NB4 (cell line): Measurements from ENCODE around the gene TMEM42.
A peak's percentile ranks its signal among the peaks of the same experiment; 100 is the strongest.

ENCODE experiments used
- DNase-seq: peaks from one replicate; pipeline ENCODE4 v3.0.0; 2010; ENCODE audit warnings: low read depth
- H3K4me3 ChIP-seq: one replicate; pipeline ENCODE4 v1.5.1; 2011; ENCODE audit warnings: mild to moderate bottlenecking, low read depth, low read length, moderate library complexity
- MYC ChIP-seq: IDR thresholded peaks from 2 replicates; pipeline ENCODE4 v1.6.1; 2011; ENCODE audit warnings: low read depth, low read length
- POLR2A ChIP-seq: IDR thresholded peaks from 2 replicates; pipeline ENCODE4 v1.6.1; 2011; ENCODE audit warnings: mild to moderate bottlenecking; ENCODE audit not compliant: insufficient read length; ENCODE audit errors: extremely low read depth
- TF ChIP-seq, protein P1 (sequence below): IDR thresholded peaks from 2 replicates; pipeline ENCODE4 v1.6.1; 2011; ENCODE audit warnings: low read depth, low read length
- TF ChIP-seq, protein P2 (sequence below): IDR thresholded peaks from one replicate; pipeline ENCODE4 v1.5.1; 2012; ENCODE audit warnings: low read depth, low read length

The TMEM42 gene

DNA sequence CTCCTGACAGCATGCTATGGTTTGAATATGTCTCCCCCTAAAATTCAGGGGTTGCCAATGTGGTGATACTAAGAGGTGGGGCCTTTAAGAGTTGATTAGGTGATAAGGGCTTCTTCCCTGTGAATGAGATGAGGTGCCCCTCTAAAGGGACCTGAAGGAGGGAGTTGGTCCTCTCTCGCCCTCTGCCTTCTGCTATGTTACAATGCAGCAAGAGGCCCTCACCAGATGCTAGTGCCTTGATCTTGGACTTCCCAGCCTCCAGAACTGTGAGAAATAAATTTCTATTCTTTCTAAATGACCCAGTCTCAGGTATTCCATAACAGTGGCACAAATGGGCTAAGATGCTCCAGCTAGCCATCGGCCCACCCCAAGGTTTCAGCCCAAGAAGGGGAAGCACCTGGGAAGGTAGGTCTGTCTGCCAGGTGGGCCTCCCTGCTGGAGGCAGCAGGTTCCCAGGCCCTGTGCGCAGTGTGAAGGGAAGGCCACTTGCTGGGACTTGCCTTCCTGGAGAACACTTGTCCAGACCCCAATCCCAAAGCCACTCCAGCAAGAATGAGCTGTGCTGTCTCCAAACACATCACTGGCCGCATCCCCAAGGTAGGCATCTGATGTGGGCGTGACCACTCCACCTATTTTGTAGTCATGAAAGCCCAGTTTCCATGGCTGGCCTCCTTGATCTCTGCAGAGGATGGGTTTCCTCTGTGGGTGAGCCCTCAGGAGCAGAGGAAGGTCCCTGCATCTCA lies 21.7 kb downstream of the TMEM42 start:
- DNase-seq, result peak; percentile 22
- TF ChIP-seq, protein P1, sequence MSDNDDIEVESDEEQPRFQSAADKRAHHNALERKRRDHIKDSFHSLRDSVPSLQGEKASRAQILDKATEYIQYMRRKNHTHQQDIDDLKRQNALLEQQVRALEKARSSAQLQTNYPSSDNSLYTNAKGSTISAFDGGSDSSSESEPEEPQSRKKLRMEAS, result no peak
- TF ChIP-seq POLR2A (no peak), MYC (no peak)
- TF ChIP-seq, protein P2, sequence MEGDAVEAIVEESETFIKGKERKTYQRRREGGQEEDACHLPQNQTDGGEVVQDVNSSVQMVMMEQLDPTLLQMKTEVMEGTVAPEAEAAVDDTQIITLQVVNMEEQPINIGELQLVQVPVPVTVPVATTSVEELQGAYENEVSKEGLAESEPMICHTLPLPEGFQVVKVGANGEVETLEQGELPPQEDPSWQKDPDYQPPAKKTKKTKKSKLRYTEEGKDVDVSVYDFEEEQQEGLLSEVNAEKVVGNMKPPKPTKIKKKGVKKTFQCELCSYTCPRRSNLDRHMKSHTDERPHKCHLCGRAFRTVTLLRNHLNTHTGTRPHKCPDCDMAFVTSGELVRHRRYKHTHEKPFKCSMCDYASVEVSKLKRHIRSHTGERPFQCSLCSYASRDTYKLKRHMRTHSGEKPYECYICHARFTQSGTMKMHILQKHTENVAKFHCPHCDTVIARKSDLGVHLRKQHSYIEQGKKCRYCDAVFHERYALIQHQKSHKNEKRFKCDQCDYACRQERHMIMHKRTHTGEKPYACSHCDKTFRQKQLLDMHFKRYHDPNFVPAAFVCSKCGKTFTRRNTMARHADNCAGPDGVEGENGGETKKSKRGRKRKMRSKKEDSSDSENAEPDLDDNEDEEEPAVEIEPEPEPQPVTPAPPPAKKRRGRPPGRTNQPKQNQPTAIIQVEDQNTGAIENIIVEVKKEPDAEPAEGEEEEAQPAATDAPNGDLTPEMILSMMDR, result no peak
- H3K4me3 ChIP-seq, result no peak overlapping the region

DNA sequence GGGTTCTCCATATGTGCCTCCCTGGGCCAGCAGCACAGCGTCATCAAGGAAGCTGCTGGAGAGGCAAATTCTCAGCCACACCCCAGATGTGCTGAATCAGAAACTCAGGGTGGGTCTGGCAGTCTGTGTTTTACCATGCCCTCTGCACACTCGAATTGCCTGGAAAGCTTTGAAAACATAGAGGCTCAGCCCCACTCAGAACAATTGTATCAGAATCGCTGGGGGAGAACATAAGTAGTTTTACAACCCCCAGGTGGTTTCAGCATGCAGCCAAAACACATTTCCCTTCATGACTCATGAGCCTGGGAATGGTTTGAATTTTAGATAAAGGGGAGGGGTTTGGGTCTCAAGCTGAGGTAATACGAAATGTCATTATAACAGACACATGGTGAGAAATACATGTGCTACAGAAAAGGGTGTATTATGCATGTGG lies 22.3 kb downstream of the TMEM42 start:
- TF ChIP-seq, protein P2, result no peak
- TF ChIP-seq MYC (no peak), POLR2A (no peak)
- TF ChIP-seq, protein P1, result peak; percentile 67
- no peak overlapping the region for H3K4me3 ChIP-seq
- peak; percentile 72 for DNase-seq

DNA sequence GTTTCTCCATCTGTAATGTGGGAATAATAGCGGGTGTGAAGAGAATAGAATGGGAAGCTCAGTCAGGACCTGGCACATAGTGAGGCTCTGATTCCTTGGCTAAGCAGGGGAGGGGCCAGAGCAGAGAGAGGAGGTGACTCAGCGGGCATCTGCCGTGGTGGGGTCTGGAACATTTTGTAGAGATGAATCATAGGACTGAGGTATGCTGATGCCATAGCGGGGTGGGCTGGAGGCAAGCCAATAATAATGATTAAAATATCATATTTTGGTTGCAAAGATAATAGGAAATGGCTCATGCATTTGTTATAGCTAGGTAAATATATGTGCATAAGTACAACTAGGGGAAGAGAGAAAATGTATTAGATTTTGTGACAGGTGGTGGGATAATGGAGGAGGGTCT lies 23.9 kb downstream of the TMEM42 start:
- DNase-seq, result peak; percentile 35
- no peak overlapping the region for H3K4me3 ChIP-seq
- TF ChIP-seq, protein P2, result no peak
- TF ChIP-seq POLR2A, result no peak
- no peak for TF ChIP-seq MYC
- TF ChIP-seq, protein P1, result no peak

DNA sequence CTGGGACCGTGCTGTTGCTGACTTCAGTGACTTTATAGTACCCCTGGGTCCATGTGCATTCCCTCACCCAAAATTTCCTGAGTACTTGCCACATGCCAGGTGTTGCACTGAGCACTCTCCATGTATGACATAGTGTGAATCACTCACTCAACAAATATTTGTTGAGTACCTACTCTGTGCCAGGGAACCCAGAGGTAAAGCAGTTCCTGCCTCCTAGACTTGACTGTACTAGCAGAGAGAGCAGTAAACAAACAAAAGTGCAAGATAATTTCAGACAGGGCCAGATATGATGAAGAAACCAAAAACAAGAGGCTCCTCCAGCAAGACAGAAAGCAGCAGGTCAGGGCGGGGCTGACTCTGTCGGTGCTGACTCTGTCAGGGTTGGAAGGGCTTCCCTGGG lies 24.8 kb downstream of the TMEM42 start:
- no peak for DNase-seq
- no peak overlapping the region for H3K4me3 ChIP-seq
- TF ChIP-seq, protein P1, result no peak
- TF ChIP-seq, protein P2, result no peak
- TF ChIP-seq POLR2A, result no peak
- no peak for TF ChIP-seq MYC

DNA sequence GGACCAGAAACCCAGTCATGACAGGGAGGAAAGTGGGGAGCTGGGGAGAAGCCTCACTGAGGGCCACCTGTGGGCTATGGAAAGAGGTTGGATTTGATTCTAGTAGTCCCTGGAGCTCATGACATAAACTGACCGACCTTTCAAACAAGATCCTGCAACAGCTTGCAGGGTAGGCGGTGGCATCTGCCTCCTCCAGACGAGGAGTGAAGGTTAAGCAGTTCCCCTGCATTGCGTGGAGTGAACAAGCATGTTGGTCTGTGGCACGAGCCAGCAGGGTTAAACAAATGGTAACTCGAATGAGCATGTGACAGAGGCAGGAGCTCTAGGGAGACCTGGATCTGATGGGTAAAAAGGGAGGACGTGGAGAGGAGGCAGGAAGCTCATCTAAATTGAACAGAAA lies 25.4 kb downstream of the TMEM42 start:
- H3K4me3 ChIP-seq, result no peak overlapping the region
- TF ChIP-seq POLR2A (no peak), MYC (no peak)
- TF ChIP-seq, protein P1, result no peak
- TF ChIP-seq, protein P2, result no peak
- no peak for DNase-seq
